Ascending aorta (tissue), 2 donors: ENCODE measurements around the gene PTPRG. TPM values are rescaled to one million over a fixed set of nuclear protein-coding genes. Genes with fewer than 3 reads are reported as not detected.

Experiments used
- DNase-seq, 2 donors: peaks; one replicate each; pipeline ENCODE4 v3.0.0-alpha.2; 2019; ENCODE audit warnings: low spot score in 2 of 2
- H3K27ac ChIP-seq, 2 donors: fragments of 200-600 bp; sonication (generic); one replicate each; pipeline ENCODE4 v1.5.1; 2016 to 2017; ENCODE audit warnings: mild to moderate bottlenecking in 1 of 2
- H3K27me3 ChIP-seq: fragments of 200-600 bp; sonication (generic); one replicate; pipeline ENCODE4 v1.5.1; 2017
- H3K36me3 ChIP-seq, 2 donors: fragments of 200-600 bp; sonication (generic); one replicate each; pipeline ENCODE4 v1.5.1; 2016
- H3K4me1 ChIP-seq, 2 donors: fragments of 200-600 bp; sonication (generic); one replicate each; pipeline ENCODE4 v1.5.1; 2016 to 2017; ENCODE audit warnings: mild to moderate bottlenecking in 1 of 2
- H3K4me3 ChIP-seq, 2 donors: fragments of 200-600 bp; sonication (generic); one replicate each; pipeline ENCODE4 v1.5.1; 2016 to 2017; ENCODE audit warnings: mild to moderate bottlenecking in 1 of 2
- H3K9me3 ChIP-seq, 2 donors: fragments of 200-600 bp; sonication (generic); one replicate each; pipeline ENCODE4 v1.5.1; 2016
- CTCF ChIP-seq, 3 experiments: fragments of 200-600 bp in 2 of 3; fragments of 450-650 bp in 1 of 3; sonication (generic) in 2 of 3; IDR thresholded peaks; one replicate each; pipeline ENCODE4 v1.5.1; 2016 to 2019; ENCODE audit warnings: antibody characterized with exemption in 3 of 3, mild to moderate bottlenecking in 1 of 3, moderate library complexity in 1 of 3
- intact Hi-C: fragments of 100-400 bp; cut with DNase I; formaldehyde crosslinking; loops from one replicate; pipeline ENCODE4 v1.15.1; 2023
- total RNA-seq: library from RNA; depleted of rRNA; stranded (reverse); fragments of >200 nt; gene quantifications from one replicate; pipeline ENCODE4 v1.1.0, GENCODE V29; 2016

The PTPRG gene
- total RNA-seq, 1 donor from 2014 or later = 129 TPM

- Histone ChIP-seq H3K4me1 (no peaks in the 10 kb centered on the region), H3K27ac (no peak overlapping the region), H3K36me3 (no peaks in the 10 kb centered on the region), H3K9me3 (no peaks in the 10 kb centered on the region), H3K4me3 (no peak overlapping the region), H3K27me3 (no peaks in the 10 kb centered on the region)
- intact Hi-C loops = no loop called here
- no peak for DNase-seq
- TF ChIP-seq CTCF (IDR thresholded peaks at IDR 0.05) = no peak
Measured at GRCh38 chr3:62068337-62068736, 507.0 kb downstream of the PTPRG start.

GRCh38 chr3:62070891-62071290 is 509.5 kb downstream of the PTPRG start:
- intact Hi-C loops = no loop called here
- H3K4me3 ChIP-seq = no peak overlapping the region
- no peaks in the 10 kb centered on the region for H3K27me3 ChIP-seq
- H3K27ac ChIP-seq = no peak overlapping the region
- TF ChIP-seq CTCF (IDR thresholded peaks at IDR 0.05) = no peak
- DNase-seq = no peak
- H3K4me1 ChIP-seq = peaks cover 0 to 3% of the 10 kb centered on the region in 2 donors
- no peaks in the 10 kb centered on the region for H3K9me3 ChIP-seq
- no peaks in the 10 kb centered on the region for H3K36me3 ChIP-seq

- Histone ChIP-seq H3K4me1 (peaks cover 0 to 3% of the 10 kb centered on the region in 2 donors), H3K36me3 (no peaks in the 10 kb centered on the region), H3K4me3 (no peak overlapping the region), H3K27ac (no peak overlapping the region), H3K9me3 (no peaks in the 10 kb centered on the region), H3K27me3 (no peaks in the 10 kb centered on the region)
- no peak for DNase-seq
- TF ChIP-seq CTCF (IDR thresholded peaks at IDR 0.05) = no peak
- intact Hi-C loops = no loop called here
Measured at GRCh38 chr3:62073038-62073437, 511.7 kb downstream of the PTPRG start.

GRCh38 chr3:62084558-62084957 is 523.2 kb downstream of the PTPRG start:
- intact Hi-C loops = no loop called here
- Histone ChIP-seq H3K4me1 (no peaks in the 10 kb centered on the region), H3K27me3 (no peaks in the 10 kb centered on the region), H3K4me3 (no peak overlapping the region), H3K9me3 (no peaks in the 10 kb centered on the region), H3K36me3 (no peaks in the 10 kb centered on the region), H3K27ac (no peak overlapping the region)
- DNase-seq = no peak
- no peak for TF ChIP-seq CTCF (IDR thresholded peaks at IDR 0.05)

- DNase-seq = no peak
- no peaks in the 10 kb centered on the region for H3K27me3 ChIP-seq
- H3K9me3 ChIP-seq = no peaks in the 10 kb centered on the region
- no peak overlapping the region for H3K4me3 ChIP-seq
- H3K4me1 ChIP-seq = peaks cover 0 to 5% of the 10 kb centered on the region in 2 donors
- H3K27ac ChIP-seq = no peak overlapping the region
- intact Hi-C loops = no loop called here
- H3K36me3 ChIP-seq = no peaks in the 10 kb centered on the region
- TF ChIP-seq CTCF (IDR thresholded peaks at IDR 0.05) = no peak
Measured at GRCh38 chr3:62088472-62089104, 527.2 kb downstream of the PTPRG start.

- no peaks in the 10 kb centered on the region for H3K27me3 ChIP-seq
- H3K4me1 ChIP-seq = peaks cover 0 to 11% of the 10 kb centered on the region in 2 donors
- no peaks in the 10 kb centered on the region for H3K9me3 ChIP-seq
- DNase-seq = no peak
- TF ChIP-seq CTCF (IDR thresholded peaks at IDR 0.05) = no peak
- no peaks in the 10 kb centered on the region for H3K36me3 ChIP-seq
- no peak overlapping the region for H3K4me3 ChIP-seq
- intact Hi-C loops = no loop called here
- no peak overlapping the region for H3K27ac ChIP-seq
Measured at GRCh38 chr3:62090066-62090465, 528.7 kb downstream of the PTPRG start.
